Measurements from ENCODE around the gene UBASH3B. TPM values are rescaled to one million over a fixed set of nuclear protein-coding genes. Genes with fewer than 3 reads are reported as not detected.
"Not testable (repeated sequence)": the region's sequence is repeated elsewhere in the genome, so short reads cannot be mapped to it uniquely, and the experiment has no call there.

The UBASH3B gene
- total RNA-seq = 11.0 TPM

GRCh38 chr11:122655527-122656072 lies at the start of gene UBASH3B:
Gene UBASH3B (plus strand): TSS chr11:122655722. CDS start chr11:122656050, 328 bp downstream.
- DNase-seq (ENCODE audit: low read depth in 2 of 3, low spot score in 2 of 3) = peak in 2 of 3 donors; percentile 58 to 68

- not testable (repeated sequence) for DNase-seq (ENCODE audit: low read depth in 2 of 3, low spot score in 2 of 3)
These were observed 48.4 kb upstream of the UBASH3B start for GRCh38 chr11:122607162-122607561.

GRCh38 chr11:122612123-122612824 lies 43.2 kb upstream of the UBASH3B start:
- DNase-seq (ENCODE audit: low read depth in 2 of 3, low spot score in 2 of 3) = no peak

DNA sequence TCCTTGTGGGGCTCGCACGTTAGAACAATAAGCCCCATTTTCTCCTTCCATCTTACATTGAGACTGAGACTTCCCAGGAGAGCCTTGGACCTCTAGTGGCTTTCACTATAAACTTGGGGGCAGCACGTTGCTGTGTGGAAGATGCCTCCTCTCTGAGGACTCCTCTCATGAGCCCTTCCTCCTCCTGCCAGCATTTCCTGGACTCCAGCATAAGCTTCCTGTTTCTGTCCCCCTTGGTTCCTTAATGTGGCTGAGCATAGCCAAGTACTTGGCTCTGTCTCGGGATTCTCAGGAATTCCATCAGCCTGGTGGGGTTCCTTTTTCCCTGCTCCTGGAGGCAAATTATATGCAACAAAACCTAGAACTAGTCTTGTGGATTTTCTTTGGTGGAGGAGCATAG lies 38.8 kb upstream of the UBASH3B start:
- DNase-seq (ENCODE audit: low read depth in 2 of 3, low spot score in 2 of 3) = no peak

GRCh38 chr11:122617297-122617696 lies 38.2 kb upstream of the UBASH3B start:
- DNase-seq (ENCODE audit: low read depth in 2 of 3, low spot score in 2 of 3) = no peak

DNA sequence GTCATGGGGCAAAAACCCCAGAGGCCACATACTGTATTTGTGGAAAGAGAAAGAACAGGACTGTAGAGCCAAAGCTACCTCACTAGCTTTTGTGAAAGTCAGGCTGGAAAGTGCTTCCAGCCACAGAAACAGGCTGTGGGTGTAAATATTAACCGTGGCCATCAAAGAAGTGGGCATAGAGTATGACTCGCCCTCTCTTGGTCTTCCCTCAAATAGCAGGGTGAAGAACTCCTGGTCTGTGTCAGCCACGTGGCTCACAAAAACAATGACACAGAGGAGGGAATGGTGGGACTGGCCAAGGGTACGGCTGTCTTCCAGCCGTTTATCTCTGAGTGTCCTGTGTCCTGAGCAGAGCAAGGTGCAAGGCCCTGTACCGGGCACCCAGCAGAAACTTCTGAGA lies 37.6 kb upstream of the UBASH3B start:
- no peak for DNase-seq (ENCODE audit: low read depth in 2 of 3, low spot score in 2 of 3)

DNA sequence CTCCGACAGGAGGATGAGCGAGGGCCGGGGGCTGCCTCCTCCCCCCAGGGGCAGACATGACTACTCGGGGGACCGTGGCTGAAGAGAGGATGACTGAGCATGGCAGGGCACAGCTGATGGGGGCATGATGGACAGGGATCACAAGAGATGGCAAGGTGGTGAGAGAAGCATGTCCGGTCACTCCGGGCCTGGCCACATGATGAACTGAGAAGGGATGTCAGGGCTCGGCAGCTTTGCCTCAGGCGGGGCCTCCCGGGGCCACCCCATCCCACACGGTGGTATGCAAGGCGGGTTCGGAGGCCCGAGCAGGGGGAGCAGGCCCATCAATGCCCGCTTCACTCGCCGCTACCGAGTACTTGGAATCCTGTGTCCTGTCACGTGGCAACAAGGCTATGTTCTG lies 36.6 kb upstream of the UBASH3B start:
- no peak for DNase-seq (ENCODE audit: low read depth in 2 of 3, low spot score in 2 of 3)

- DNase-seq (ENCODE audit: low read depth in 2 of 3, low spot score in 2 of 3) = no peak
These were observed 35.8 kb upstream of the UBASH3B start for GRCh38 chr11:122619757-122620156.

DNA sequence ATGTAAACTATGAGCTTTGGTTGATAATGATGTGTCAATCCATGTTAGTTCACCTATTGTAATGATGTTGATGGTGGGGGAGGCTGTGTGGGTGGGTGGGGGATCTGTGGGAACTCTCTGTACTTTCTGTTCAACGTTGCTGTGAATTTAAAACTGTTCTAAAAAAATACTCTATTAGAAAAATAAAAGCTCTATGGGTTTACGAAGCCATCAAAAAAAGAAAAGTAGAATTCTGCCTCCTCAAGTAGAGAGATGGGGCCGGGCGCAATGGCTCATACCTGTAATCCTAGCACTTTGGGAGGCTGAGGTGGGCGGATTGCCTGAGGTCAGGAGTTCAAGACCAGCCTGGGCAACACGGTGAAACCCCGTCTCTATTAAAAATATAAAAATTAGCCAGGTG lies 30.0 kb upstream of the UBASH3B start:
- DNase-seq (ENCODE audit: low read depth in 2 of 3, low spot score in 2 of 3) = not testable (repeated sequence)

GRCh38 chr11:122625976-122626665 lies 29.4 kb upstream of the UBASH3B start:
- no peak for DNase-seq (ENCODE audit: low read depth in 2 of 3, low spot score in 2 of 3)

DNA sequence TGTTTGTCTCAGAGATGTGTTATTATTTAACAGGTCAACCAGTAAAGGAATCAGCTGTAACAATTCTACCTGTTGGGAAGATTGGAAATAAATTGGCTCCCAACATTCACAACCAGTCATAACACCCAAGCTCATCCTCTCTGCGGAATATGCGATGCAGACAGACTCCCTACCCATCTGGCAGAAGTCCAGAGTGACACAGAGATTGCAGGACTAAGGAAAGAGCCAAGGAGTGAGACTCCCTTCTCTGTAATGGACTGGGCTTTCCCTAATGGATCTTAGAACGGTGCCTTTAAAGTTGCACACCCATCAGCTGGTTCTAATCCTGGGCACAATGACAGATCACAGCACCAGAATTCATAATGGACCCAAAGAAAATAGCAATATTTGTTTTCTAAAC lies 27.8 kb upstream of the UBASH3B start:
- DNase-seq (ENCODE audit: low read depth in 2 of 3, low spot score in 2 of 3) = no peak

- peak; percentile 37 to 87 (median 65) for DNase-seq (ENCODE audit: low read depth in 2 of 3, low spot score in 2 of 3)
These were observed 26.5 kb upstream of the UBASH3B start for GRCh38 chr11:122628810-122629555.

DNA sequence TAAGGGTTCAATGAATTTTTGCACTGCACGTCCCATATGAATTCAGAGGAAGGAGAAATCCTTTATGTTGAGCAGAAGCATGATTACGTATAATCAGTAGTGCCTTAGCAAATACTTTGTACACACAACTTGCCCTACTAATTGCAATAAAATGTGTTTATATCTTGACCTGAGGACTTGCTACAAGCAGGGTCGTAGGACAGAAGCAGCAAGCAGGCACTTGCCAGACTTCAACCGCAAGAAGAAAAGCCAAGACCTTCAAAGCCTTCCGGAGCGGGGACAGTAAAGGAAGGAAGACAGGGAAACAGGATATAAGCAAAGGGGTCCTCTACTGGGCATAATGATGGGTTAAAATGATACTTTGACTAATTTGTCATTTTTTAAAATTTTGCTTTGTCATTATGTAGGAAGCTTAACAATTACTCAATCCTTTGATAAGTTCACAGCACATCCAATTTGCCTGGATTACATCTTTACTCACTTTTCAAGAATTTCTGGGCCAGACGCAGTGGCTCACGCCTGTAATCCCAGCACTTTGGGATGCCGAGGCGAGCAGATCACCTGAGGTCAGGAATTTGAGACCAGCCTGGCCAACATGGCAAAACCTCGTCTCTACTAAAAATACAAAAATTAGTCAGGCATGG lies 23.2 kb upstream of the UBASH3B start:
- no peak for DNase-seq (ENCODE audit: low read depth in 2 of 3, low spot score in 2 of 3)

DNA sequence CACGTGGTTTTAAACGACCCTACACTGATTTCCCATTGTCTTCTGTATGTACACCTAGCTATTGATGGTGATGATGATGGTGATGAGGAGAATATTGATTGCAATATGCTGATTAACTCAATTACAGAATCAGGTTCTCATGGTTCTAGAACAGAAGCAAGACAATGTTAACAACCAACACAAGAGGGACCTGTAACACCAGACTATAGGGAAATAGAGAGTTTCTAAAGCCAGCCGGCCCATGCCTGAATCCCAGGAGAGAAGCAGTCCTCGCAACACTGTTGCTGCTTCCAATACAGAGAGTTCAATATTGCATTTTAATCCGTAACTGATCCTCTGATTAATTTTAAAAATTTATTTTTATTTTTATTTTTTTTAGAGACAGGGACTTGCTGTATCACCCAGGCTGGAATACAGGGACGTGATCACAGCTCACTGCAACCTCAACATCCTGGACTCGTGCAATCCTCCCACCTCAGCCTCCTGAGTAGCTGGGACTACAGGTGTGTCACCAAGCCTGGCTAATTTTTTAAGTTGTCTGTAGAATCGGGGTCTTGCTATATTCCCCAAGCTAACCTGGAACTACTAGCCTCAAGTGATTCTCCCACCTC lies 22.2 kb upstream of the UBASH3B start:
- DNase-seq (ENCODE audit: low read depth in 2 of 3, low spot score in 2 of 3) = peak in 2 of 3 donors; percentile 34 to 71

DNA sequence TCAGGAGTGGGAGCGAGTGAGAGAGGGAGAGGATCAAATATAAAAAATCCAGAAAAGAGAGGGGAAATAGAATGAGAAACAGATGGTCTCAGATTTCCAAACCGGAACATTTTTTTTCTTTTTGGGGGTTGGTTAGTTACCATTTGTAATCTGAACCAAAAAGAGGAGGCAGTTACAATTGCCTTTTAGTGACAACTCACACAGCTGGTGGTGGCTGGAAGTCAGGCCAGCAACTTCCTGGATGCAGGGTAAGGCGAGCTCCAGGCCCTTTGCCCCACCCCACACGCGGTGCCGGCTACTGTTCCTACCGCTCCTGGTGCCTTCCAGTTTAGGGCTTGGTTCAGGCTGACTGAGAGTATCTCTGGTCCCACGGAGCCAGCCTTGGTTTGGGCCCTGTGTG lies 21.0 kb upstream of the UBASH3B start:
- DNase-seq (ENCODE audit: low read depth in 2 of 3, low spot score in 2 of 3) = no peak

DNA sequence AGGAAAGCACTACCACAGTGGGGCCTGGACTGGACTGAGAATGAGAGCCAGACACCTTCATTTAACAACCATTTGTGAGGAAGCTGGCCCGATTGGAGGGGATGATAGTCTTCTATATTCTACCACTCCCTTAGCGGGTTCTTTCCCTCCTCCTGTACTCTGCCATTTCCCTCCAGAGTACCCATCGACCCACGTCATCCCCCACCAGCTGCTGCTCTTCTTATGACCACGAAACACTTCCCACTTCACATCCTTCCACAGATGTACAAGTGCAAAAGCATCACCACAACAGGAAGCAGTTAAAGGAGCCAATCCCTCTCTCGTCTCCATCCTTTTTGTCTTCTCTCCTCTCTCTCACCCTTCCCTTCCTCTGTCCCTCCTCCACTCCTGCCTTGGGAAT lies 18.0 kb upstream of the UBASH3B start:
- DNase-seq (ENCODE audit: low read depth in 2 of 3, low spot score in 2 of 3) = peak in 2 of 3 donors; percentile 33 to 61

- no peak for DNase-seq (ENCODE audit: low read depth in 2 of 3, low spot score in 2 of 3)
These were observed 13.0 kb upstream of the UBASH3B start for GRCh38 chr11:122642472-122642922.

DNA sequence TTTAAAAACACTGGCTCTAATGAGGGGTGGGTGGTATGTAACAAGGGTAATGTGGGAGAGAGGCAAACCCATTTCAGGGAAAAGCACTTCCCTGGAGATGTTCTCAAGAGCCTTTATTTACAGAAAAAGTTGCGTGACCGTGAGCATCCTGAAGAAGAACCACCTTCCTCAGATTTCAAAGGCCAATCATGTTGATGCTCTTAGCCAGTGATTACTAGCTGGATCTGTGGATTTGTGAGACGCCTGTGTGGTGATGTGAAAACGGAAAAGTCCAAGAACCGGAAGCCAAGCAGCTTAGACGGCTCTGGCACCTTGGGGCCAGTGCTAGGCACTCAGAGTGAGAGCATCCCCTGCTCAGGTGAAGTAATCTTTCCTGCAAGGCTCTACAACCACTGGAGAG lies 12.6 kb upstream of the UBASH3B start:
- DNase-seq (ENCODE audit: low read depth in 2 of 3, low spot score in 2 of 3) = no peak

GRCh38 chr11:122645847-122646246 lies 9.7 kb upstream of the UBASH3B start:
- DNase-seq (ENCODE audit: low read depth in 2 of 3, low spot score in 2 of 3) = no peak

All from hematopoietic multipotent progenitor cell (in vitro differentiated cells).